Spinal cord (tissue), 10 donors: ENCODE results near the gene MYO19. TPM values are rescaled to one million over a fixed set of nuclear protein-coding genes. Genes with fewer than 3 reads are reported as not detected.

Experiments
- DNase-seq, 6 donors: peaks; one replicate each; pipeline versions ENCODE4 v3.0.0 to v3.0.0-alpha.2; 2013 to 2015; ENCODE audit warnings: low spot score in 6 of 6, low read depth in 4 of 6
- H3K27ac ChIP-seq: one replicate; pipeline ENCODE4 v1.5.1; 2013; ENCODE audit warnings: low read depth, low read length, control low read depth
- H3K27me3 ChIP-seq: one replicate; pipeline ENCODE4 v1.6.1; 2013; ENCODE audit warnings: low read length; ENCODE audit not compliant: control insufficient read depth, insufficient read depth
- H3K36me3 ChIP-seq: one replicate; pipeline ENCODE4 v1.6.1; 2013; ENCODE audit warnings: low read length; ENCODE audit not compliant: control insufficient read depth, insufficient read depth
- H3K4me1 ChIP-seq: one replicate; pipeline ENCODE4 v1.6.1; 2013; ENCODE audit warnings: low read length; ENCODE audit not compliant: control insufficient read depth, insufficient read depth
- H3K4me3 ChIP-seq: one replicate; pipeline ENCODE4 v1.5.1; 2013; ENCODE audit warnings: low read depth, low read length, control low read depth
- H3K9me3 ChIP-seq: one replicate; pipeline ENCODE4 v1.6.1; 2013; ENCODE audit warnings: low read length; ENCODE audit not compliant: control insufficient read depth, insufficient read depth
- WGBS: methylation state at CpG from one replicate; pipeline ENCODE4 v1.1.5; 2013; ENCODE audit warnings: missing lambda C conversion rate; ENCODE audit not compliant: insufficient coverage; 5-methylcytosine and 5-hydroxymethylcytosine counted together
- polyA plus RNA-seq, 2 donors: library from polyadenylated mRNA; unstranded; fragments of 120-200 nt; gene quantifications; one replicate each; pipeline ENCODE4 v1.2.1, GENCODE V29; 2013; ENCODE audit not compliant: insufficient read length in 2 of 2
- total RNA-seq, 2 donors: library from RNA; depleted of rRNA in 1 of 2; stranded (reverse); fragments of 120-200 nt in 1 of 2; fragments of >200 nt in 1 of 2; gene quantifications; one replicate each; pipeline versions ENCODE4 v1.2.3 to v1.2.4, GENCODE V29; 2013 to 2014
- donor health status: healthy.

MYO19 gene
- total and polyA plus RNA-seq, 4 donors, result 29.0 to 46.8 (median 36.2) TPM

- H3K27ac ChIP-seq, result no peak overlapping the region
Observed at GRCh38 chr17:36547776-36548175, 13.1 kb upstream of the MYO19 start.

GRCh38 chr17:36546418-36547093, 11.9 kb upstream of the MYO19 start:
- H3K27me3 ChIP-seq, result no peaks in the 10 kb centered on the region
- H3K36me3 ChIP-seq, result no peaks in the 10 kb centered on the region
- peak overlapping the region; percentile 97 for H3K4me3 ChIP-seq
- H3K27ac ChIP-seq, result peak overlapping the region; percentile 98
- H3K4me1 ChIP-seq, result peaks cover 24% of the 10 kb centered on the region
- no peaks in the 10 kb centered on the region for H3K9me3 ChIP-seq
- WGBS, result 49% methylated on average over 5 of the region's 7 CpGs
- DNase-seq, result no peak

More at GRCh38 chr17:36547776-36548175, 13.1 kb upstream of the MYO19 start:
- H3K4me3 ChIP-seq, result no peak overlapping the region
- H3K4me1 ChIP-seq, result peaks cover 23% of the 10 kb centered on the region
- no peak for DNase-seq
- no peaks in the 10 kb centered on the region for H3K27me3 ChIP-seq
- H3K36me3 ChIP-seq, result no peaks in the 10 kb centered on the region
- H3K9me3 ChIP-seq, result no peaks in the 10 kb centered on the region

GRCh38 chr17:36545465-36546417, 11.1 kb upstream of the MYO19 start:
- peak overlapping the region; percentile 98 for H3K27ac ChIP-seq
- peaks cover 24% of the 10 kb centered on the region for H3K4me1 ChIP-seq
- WGBS, result under 1% methylated on average over 37 of the region's 60 CpGs
- no peaks in the 10 kb centered on the region for H3K27me3 ChIP-seq
- DNase-seq, result peak; percentile 81 to 99 (median 94)
- no peaks in the 10 kb centered on the region for H3K9me3 ChIP-seq
- peak overlapping the region; percentile 97 for H3K4me3 ChIP-seq
- no peaks in the 10 kb centered on the region for H3K36me3 ChIP-seq

- DNase-seq, result no peak
- peaks cover 24% of the 10 kb centered on the region for H3K4me1 ChIP-seq
- no peaks in the 10 kb centered on the region for H3K9me3 ChIP-seq
- H3K27ac ChIP-seq, result peak overlapping the region; percentile 98
- 0% methylated on average over 26 of the region's 38 CpGs for WGBS
- H3K27me3 ChIP-seq, result no peaks in the 10 kb centered on the region
- H3K36me3 ChIP-seq, result no peaks in the 10 kb centered on the region
- peak overlapping the region; percentile 97 for H3K4me3 ChIP-seq
Observed at GRCh38 chr17:36545077-36545464, 10.4 kb upstream of the MYO19 start.

- Histone ChIP-seq H3K4me3 (peak within 1 kb of the TSS; percentile 97), H3K4me1 (peaks cover 24% of the 10 kb centered on the region), H3K27me3 (no peaks in the 10 kb centered on the region), H3K9me3 (no peaks in the 10 kb centered on the region), H3K36me3 (no peaks in the 10 kb centered on the region), H3K27ac (peak within 1 kb of the TSS; percentile 98)
- WGBS, result under 1% methylated on average over 62 of the region's 71 CpGs
- peak; percentile 71 to 98 (median 87) for DNase-seq
Observed at GRCh38 chr17:36544307-36545076, 9.8 kb upstream of the MYO19 start, which contains the start of gene GGNBP2. GGNBP2 (plus strand) TSS chr17:36544919; CDS start chr17:36545725, 806 bp downstream.

- peak overlapping the region; percentile 97 for H3K4me3 ChIP-seq
- H3K27ac ChIP-seq, result peak overlapping the region; percentile 98
- no peaks in the 10 kb centered on the region for H3K27me3 ChIP-seq
- peak in 3 of 6 donors; percentile 29 to 69 (median 49) for DNase-seq
- H3K4me1 ChIP-seq, result peaks cover 24% of the 10 kb centered on the region
- H3K36me3 ChIP-seq, result no peaks in the 10 kb centered on the region
- no peaks in the 10 kb centered on the region for H3K9me3 ChIP-seq
- WGBS, result 0% methylated on average over 10 of the region's 10 CpGs
Observed at GRCh38 chr17:36544044-36544306, 9.3 kb upstream of the MYO19 start.

GRCh38 chr17:36542755-36543154, 8.1 kb upstream of the MYO19 start:
- Histone ChIP-seq H3K4me3 (no peak overlapping the region), H3K36me3 (no peaks in the 10 kb centered on the region), H3K27ac (no peak overlapping the region), H3K9me3 (no peaks in the 10 kb centered on the region), H3K27me3 (no peaks in the 10 kb centered on the region), H3K4me1 (peaks cover 24% of the 10 kb centered on the region)
- DNase-seq, result no peak
- whole genome bisulfite sequencing, result 100% methylated on average over 13 of the region's 15 CpGs

GRCh38 chr17:36540696-36541095, 6.0 kb upstream of the MYO19 start:
- no peak overlapping the region for H3K4me3 ChIP-seq
- DNase-seq, result no peak
- peaks cover 20% of the 10 kb centered on the region for H3K4me1 ChIP-seq
- WGBS, result 96% methylated on average over 3 of the region's 3 CpGs
- no peak overlapping the region for H3K27ac ChIP-seq
- H3K36me3 ChIP-seq, result no peaks in the 10 kb centered on the region
- H3K27me3 ChIP-seq, result no peaks in the 10 kb centered on the region
- no peaks in the 10 kb centered on the region for H3K9me3 ChIP-seq

- H3K4me1 ChIP-seq, result peaks cover 13% of the 10 kb centered on the region
- peak overlapping the region; percentile 96 for H3K27ac ChIP-seq
- no peak for DNase-seq
- H3K27me3 ChIP-seq, result no peaks in the 10 kb centered on the region
- H3K9me3 ChIP-seq, result no peaks in the 10 kb centered on the region
- peak overlapping the region; percentile 94 for H3K4me3 ChIP-seq
- WGBS, result 2% methylated on average over 8 of the region's 15 CpGs
- peaks cover 10% of the 10 kb centered on the region for H3K36me3 ChIP-seq
Observed at GRCh38 chr17:36535669-36536081, 1.0 kb upstream of the MYO19 start.
